Choroid plexus epithelial cell (primary cell): Measurements from ENCODE around the gene ARMC6.
"Not testable (repeated sequence)": the region's sequence is repeated elsewhere in the genome, so short reads cannot be mapped to it uniquely, and the experiment has no call there.

Experiments used
- DNase-seq: peaks from one replicate; pipeline ENCODE4 v3.0.0-alpha.2; 2010; ENCODE audit warnings: low read depth
- H3K4me3 ChIP-seq: 2 replicates; pipeline ENCODE4 v1.5.1; 2011; ENCODE audit warnings: low read depth, mild to moderate bottlenecking, control low read depth, low read length, moderate library complexity
- TF ChIP-seq, protein P1 (sequence below): conservative IDR thresholded peaks from 2 replicates; pipeline ENCODE4 v1.5.1; 2011; ENCODE audit warnings: low read depth, mild to moderate bottlenecking, control low read depth, inconsistent platforms, low read length, moderate library complexity

Gene ARMC6

DNA sequence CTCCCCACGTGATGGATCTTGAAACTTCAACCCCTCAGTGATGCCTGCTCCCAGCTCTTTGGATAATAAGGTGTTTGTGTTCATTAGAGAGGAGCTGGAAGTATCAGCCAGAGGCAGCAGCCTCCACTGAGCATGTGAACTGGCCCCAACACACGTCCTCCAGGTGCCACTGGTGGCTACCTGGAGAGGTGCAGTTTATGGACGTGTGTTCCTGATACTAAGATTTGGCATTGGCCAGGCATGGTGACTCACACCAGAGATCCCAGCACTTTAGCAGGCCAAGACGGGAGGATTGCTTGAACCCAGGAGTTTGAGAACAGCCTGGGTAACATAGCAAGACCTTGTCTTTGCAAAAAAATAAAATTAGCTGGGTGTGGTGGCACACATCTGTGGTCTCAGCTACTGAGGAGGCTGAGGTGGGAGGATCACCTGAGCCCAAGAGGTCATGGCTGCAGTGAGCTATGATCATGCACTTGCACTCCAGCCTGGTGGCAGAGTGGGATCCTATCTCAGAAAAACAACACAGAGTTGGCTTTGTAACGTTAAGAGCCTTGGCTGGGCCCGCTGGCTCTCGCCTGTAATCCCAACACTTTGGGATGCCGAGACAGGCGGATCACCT, 64.8 kb downstream of the ARMC6 start:
- no peak overlapping the region for H3K4me3 ChIP-seq
- DNase-seq: no peak
- TF ChIP-seq, protein P1, sequence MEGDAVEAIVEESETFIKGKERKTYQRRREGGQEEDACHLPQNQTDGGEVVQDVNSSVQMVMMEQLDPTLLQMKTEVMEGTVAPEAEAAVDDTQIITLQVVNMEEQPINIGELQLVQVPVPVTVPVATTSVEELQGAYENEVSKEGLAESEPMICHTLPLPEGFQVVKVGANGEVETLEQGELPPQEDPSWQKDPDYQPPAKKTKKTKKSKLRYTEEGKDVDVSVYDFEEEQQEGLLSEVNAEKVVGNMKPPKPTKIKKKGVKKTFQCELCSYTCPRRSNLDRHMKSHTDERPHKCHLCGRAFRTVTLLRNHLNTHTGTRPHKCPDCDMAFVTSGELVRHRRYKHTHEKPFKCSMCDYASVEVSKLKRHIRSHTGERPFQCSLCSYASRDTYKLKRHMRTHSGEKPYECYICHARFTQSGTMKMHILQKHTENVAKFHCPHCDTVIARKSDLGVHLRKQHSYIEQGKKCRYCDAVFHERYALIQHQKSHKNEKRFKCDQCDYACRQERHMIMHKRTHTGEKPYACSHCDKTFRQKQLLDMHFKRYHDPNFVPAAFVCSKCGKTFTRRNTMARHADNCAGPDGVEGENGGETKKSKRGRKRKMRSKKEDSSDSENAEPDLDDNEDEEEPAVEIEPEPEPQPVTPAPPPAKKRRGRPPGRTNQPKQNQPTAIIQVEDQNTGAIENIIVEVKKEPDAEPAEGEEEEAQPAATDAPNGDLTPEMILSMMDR: no peak

DNA sequence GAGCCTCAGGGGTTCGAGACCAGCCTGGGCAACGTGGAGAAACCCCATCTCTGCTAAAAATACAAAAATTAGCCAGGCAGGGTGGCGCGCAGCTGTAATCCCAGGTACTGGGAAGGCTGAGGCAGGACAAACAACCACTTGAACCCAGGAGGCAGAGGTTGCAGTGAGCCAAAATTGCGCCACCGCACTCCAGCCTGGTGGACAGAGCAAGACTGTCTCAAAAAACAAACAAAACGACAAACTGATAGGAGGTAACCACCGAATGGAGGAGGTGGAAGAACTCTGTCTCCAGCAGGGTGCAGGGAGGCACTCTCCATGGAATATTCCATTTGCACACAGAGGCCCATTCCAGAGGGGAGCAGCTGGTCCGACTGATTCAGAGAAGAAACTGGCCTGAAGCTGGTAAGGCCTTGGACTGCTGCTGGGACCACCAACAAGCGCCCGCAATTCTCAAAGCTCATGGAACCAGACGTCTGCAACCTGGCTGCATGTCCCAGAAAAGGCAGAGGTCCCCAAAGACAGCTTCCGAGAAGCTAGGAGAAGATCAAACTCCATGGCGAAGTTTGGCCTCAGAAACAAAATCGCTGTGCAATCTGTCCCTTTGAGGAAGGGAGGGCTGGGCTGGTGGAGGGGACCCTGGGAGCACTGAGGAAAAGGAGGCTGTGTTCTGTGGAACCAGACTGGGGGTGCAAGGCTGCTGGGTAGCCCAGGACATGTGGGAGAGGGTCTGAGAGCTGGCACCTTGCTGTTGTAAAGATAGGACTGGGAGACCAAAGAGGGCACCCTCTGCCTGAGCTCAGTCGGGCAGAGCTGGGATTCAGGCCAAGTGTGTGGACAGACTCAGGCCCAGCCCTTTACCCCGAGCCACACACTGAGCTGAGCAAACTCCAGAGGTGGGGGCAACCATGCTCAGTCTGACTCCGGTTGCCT, 65.6 kb downstream of the ARMC6 start:
- TF ChIP-seq, protein P1: no peak
- no peak overlapping the region for H3K4me3 ChIP-seq
- DNase-seq: no peak

GRCh38 chr19:19101540-19101939, 68.1 kb downstream of the ARMC6 start:
- TF ChIP-seq, protein P1: no peak
- no peak overlapping the region for H3K4me3 ChIP-seq
- DNase-seq: no peak

GRCh38 chr19:19102566-19102965, 69.2 kb downstream of the ARMC6 start:
- not testable (repeated sequence) for DNase-seq, H3K4me3 ChIP-seq

DNA sequence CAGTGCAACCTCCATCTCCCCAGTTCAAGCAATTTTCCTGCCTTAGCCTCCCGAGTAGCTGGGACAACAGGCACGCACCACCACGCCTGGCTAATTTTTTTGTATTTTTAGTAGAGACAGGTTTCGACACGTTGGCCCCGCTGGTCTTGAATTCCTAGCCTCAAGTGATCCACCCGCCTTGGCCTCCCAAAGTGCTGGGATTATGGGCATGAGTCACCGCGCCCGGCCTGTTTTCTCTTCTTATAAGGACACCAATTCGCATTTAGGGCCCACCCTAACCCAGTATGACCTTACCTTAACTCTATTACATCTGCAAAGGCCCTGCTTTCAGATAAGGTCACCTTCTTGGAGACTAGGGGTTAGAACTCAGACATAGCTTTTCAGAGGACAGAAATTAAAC, 69.8 kb downstream of the ARMC6 start:
- TF ChIP-seq, protein P1: no peak
- DNase-seq: no peak
- H3K4me3 ChIP-seq: no peak overlapping the region

DNA sequence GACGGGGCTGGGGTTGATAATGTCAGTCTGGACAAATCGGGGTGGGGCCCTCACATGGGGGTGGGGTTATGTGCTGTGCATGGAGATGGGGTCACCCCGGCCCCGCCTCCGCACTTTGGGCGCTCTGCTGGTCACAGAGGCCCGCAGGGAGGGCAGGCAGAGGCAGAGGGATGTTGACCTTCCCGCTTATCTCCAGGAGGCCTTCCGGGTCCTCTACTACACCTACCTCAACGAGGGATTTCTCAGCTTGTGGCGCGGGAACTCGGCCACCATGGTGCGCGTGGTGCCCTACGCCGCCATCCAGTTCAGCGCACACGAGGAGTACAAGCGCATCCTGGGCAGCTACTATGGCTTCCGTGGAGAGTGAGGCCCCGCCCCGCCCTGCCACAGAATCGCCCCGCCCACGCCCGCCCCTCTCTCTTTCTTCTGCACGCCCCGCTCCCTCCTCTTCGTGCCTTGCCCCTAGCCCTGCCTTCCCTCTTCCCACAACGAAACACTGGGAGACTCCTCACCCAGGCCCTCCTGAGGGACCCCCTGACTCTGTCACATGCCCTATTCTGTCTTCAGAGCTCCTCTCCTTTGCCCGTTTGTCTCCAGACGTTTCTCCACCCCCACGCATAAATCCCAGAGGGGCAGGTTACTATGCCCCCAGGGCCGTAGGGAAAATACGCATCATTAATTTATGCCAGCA, 72.1 kb downstream of the ARMC6 start:
- DNase-seq: peak; percentile 69
- peak overlapping the region; percentile 54 for H3K4me3 ChIP-seq
- TF ChIP-seq, protein P1: no peak

GRCh38 chr19:19106056-19106551, 72.7 kb downstream of the ARMC6 start:
- peak; percentile 33 for DNase-seq
- peak overlapping the region; percentile 54 for H3K4me3 ChIP-seq
- TF ChIP-seq, protein P1: no peak

DNA sequence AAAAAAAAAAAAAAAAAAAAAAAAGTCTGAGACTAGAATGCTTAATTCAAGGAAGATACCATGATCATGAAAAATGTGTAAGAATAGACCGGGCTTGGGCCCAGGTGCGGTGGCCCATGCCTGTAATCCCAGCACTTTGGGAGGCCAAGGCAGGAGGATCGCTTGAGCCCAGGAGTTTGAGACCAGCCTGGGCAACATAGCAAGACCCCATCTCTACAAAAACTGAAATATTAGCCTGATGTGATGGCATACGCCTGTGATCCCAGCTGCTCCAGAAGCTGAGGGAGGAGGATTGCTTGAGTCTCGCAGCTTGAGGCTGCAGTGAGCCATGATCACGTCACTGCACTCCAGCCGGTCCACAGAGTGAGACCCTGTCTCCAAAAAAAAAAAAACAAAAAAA, 73.5 kb downstream of the ARMC6 start:
- not testable (repeated sequence) for H3K4me3 ChIP-seq, DNase-seq
